ENCODE results near the gene OR10P1.

The OR10P1 gene

DNA sequence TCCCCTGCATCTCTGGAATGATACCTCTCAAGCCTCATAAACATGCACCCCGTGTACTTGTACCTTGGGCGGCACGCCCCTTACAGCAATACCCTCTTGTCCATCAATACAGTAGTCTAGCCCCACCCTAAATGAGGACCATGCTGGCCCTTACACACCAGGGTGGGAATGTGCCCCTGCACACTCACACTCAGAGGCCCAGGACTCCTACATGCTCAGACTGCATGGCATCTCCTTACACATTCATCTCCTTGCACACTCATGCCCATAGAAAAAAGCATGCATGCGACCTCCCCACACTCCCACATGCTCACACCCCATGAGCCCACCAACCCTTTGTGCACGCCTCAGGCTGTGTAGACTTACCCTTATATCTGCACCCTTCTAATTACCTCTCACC lies 49.0 kb downstream of the OR10P1 start:
- DNase-seq (ENCODE audit: low read depth in 2 of 2) = no peak

GRCh38 chr12:55686366-55687010 lies 49.8 kb downstream of the OR10P1 start:
- DNase-seq (ENCODE audit: low read depth in 2 of 2) = no peak

Data from stimulated activated CD8-positive, alpha-beta memory T cell treated with anti-CD3 and anti-CD28 coated beads, Interleukin-7, amount 100 ng/mL, for 4 hours (primary cell).